B cell (primary cell): ENCODE results near the gene POLR3K.

Experiments
- EZH2 ChIP-seq: IDR thresholded peaks from 2 replicates; pipeline ENCODE4 v1.6.1; 2012; ENCODE audit warnings: borderline replicate concordance, low read depth, mild to moderate bottlenecking, moderate library complexity, low read length; ENCODE audit not compliant: insufficient read depth, poor library complexity, severe bottlenecking
- TF ChIP-seq, protein P1 (sequence below): fragments of 200-600 bp; IDR thresholded peaks from one replicate; pipeline ENCODE4 v1.8.0; 2022; ENCODE audit warnings: antibody characterized with exemption, mild to moderate bottlenecking

DNA sequence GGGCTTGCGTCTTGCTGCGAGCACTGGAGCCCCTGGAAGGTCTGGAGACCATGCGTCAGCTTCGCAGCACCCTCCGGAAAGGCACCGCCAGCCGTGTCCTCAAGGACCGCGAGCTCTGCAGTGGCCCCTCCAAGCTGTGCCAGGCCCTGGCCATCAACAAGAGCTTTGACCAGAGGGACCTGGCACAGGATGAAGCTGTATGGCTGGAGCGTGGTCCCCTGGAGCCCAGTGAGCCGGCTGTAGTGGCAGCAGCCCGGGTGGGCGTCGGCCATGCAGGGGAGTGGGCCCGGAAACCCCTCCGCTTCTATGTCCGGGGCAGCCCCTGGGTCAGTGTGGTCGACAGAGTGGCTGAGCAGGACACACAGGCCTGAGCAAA lies 32.0 kb upstream of the POLR3K start:
- TF ChIP-seq, protein P1, sequence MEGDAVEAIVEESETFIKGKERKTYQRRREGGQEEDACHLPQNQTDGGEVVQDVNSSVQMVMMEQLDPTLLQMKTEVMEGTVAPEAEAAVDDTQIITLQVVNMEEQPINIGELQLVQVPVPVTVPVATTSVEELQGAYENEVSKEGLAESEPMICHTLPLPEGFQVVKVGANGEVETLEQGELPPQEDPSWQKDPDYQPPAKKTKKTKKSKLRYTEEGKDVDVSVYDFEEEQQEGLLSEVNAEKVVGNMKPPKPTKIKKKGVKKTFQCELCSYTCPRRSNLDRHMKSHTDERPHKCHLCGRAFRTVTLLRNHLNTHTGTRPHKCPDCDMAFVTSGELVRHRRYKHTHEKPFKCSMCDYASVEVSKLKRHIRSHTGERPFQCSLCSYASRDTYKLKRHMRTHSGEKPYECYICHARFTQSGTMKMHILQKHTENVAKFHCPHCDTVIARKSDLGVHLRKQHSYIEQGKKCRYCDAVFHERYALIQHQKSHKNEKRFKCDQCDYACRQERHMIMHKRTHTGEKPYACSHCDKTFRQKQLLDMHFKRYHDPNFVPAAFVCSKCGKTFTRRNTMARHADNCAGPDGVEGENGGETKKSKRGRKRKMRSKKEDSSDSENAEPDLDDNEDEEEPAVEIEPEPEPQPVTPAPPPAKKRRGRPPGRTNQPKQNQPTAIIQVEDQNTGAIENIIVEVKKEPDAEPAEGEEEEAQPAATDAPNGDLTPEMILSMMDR = no peak
- no peak for TF ChIP-seq EZH2
